GM12801 (cell line): Measurements from ENCODE around the gene DPYD.

Experiments
- TF ChIP-seq, protein P1 (sequence below): IDR thresholded peaks from one replicate; pipeline ENCODE4 v1.5.1; 2011; ENCODE audit warnings: control low read depth; ENCODE audit not compliant: insufficient read length; ENCODE audit errors: extremely low read depth

The DPYD gene

GRCh38 chr1:97073169-97073568 is 847.7 kb downstream of the DPYD start:
- TF ChIP-seq, protein P1, sequence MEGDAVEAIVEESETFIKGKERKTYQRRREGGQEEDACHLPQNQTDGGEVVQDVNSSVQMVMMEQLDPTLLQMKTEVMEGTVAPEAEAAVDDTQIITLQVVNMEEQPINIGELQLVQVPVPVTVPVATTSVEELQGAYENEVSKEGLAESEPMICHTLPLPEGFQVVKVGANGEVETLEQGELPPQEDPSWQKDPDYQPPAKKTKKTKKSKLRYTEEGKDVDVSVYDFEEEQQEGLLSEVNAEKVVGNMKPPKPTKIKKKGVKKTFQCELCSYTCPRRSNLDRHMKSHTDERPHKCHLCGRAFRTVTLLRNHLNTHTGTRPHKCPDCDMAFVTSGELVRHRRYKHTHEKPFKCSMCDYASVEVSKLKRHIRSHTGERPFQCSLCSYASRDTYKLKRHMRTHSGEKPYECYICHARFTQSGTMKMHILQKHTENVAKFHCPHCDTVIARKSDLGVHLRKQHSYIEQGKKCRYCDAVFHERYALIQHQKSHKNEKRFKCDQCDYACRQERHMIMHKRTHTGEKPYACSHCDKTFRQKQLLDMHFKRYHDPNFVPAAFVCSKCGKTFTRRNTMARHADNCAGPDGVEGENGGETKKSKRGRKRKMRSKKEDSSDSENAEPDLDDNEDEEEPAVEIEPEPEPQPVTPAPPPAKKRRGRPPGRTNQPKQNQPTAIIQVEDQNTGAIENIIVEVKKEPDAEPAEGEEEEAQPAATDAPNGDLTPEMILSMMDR: no peak

DNA sequence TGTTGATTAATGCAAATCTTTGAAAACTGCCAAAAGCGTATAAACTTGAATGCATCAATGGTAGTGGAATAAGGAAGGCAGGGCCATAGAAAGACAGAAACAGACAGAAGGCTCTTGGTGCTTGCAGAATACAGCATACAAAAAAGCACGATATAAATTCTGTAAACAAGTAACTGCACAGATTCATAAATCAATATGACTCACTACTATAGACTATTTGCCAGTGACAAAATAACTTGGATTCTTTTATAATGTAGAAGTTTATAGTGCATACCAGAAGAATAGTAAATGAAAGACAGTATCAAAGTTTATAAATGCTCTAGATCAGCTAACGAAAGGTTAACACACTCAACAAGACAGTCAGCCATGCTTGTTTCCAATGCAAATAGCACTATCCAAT is 849.7 kb downstream of the DPYD start:
- TF ChIP-seq, protein P1: no peak

GRCh38 chr1:97070376-97070775 is 850.5 kb downstream of the DPYD start:
- TF ChIP-seq, protein P1: no peak

DNA sequence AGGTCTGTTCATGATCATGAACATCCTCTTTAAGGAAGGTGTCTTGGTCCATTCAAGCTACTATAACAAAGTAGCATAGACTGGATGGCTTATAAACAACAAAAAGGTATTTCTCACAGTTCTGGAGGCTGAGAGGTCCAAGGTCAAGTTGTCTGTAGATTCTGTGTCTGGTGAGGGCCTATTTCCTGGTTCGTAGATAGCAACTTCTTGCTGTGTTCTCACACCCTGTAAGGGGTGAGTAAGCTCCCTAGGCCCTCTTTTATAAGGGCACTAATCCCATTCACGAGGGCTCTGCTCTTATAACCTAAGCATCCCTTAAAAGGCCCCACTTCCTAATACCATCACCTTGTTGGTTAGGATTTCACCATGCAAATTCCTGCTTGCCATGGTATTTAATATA is 851.5 kb downstream of the DPYD start:
- TF ChIP-seq, protein P1: no peak

DNA sequence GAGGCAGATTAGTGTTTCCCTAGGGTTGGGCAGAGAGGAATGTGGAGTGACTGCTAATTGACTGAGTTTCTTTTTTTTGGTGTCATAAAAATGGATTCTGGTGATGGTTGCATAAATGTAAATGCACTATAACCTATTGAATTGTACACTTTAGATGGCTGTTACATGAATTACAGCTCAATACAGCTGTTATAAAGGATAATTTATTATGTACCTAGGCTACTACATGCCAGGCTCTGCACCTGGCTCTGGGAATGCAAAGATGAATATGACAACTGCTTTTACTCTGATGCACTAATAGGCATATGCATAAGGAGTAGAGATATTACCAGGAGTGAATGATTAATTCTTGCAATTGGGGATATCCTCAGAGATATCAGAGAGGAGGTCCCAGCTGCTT is 854.0 kb downstream of the DPYD start:
- TF ChIP-seq, protein P1: no peak

DNA sequence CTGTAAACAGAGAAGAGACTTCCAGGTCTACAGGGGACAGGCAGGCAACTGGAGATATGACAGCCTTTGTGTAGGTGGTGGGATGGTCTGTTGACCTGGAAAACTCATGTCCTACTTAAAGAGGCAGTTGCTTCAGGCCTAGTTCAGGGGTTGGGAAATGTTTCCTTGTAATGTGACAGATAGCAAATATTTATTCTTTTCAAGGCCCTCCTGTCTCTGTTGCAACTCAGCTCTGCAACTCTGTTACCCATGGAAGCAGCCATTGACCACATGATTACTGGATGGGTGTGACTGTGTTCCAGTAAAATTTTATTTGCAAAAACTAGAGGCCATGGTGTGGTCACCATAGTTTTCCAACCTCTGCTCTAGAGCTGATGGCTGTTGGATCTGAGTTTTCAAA is 857.3 kb downstream of the DPYD start:
- TF ChIP-seq, protein P1: no peak

DNA sequence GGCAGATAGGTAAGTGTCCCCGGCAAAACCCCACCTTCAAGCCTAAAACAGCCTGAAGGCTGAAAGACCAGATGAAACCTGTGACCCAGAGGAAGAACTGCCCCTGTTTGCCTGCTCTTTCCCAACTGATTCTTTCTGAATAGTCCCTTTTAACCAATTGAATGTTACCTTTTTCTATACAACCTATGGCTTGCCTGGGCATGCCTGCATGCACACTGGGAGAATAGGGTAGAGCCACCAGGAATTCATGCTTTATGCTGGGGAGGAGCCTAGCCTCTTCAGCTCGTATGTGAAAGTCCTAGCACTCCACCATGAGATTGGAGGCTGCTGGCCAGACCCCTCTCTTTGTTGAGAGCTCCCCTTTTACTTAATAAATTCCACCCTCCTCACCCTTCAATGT is 859.2 kb downstream of the DPYD start:
- TF ChIP-seq, protein P1: no peak

DNA sequence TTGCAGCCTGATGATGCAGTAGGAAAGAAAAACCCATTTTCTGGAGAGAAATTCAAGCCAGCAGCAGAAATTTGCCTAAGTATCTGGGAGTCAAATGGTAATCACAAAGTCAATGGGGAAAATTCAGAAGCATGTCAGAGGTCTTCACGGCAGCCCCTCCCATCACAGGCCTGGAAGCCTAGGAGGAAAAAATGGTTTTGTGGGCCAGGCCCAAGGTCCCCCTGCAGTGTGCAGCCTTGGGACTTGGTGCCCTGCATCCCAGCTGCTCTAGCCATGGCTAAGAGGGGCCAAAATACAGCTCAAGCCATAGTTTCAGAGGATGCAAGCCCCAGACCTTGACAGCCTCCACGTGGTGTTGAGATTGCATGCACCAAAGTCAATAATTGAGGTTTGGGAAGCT is 864.4 kb downstream of the DPYD start:
- TF ChIP-seq, protein P1: no peak
